SK-N-MC (cell line): ENCODE data around the gene NRP1.
"Not testable (repeated sequence)": the region's sequence is repeated elsewhere in the genome, so short reads cannot be mapped to it uniquely, and the experiment has no call there.

Source experiments
- EZH2 ChIP-seq: fragments of 200-600 bp; sonication (generic); IDR thresholded peaks from one replicate; pipeline ENCODE4 v1.6.1; 2017; ENCODE audit warnings: antibody characterized with exemption
- POLR2AphosphoS5 ChIP-seq: IDR thresholded peaks from 2 replicates; pipeline ENCODE4 v1.6.1; 2012; ENCODE audit warnings: mild to moderate bottlenecking, low read depth, low read length, borderline replicate concordance

GRCh38 chr10:33300544-33300943 lies 33.9 kb downstream of the NRP1 start:
- TF ChIP-seq EZH2, POLR2AphosphoS5: not testable (repeated sequence)
